Measurements from ENCODE around the gene YES1. TPM values are rescaled to one million over a fixed set of nuclear protein-coding genes. Genes with fewer than 3 reads are reported as not detected.

YES1 gene
- total RNA-seq, 1 experiment from 2014 or later: 84.5 TPM

GRCh38 chr18:731185-731584 lies 80.9 kb downstream of the YES1 start (continued):
- TF ChIP-seq ATF3 (IDR thresholded peaks at IDR 0.05) (no peak), ZFX (IDR thresholded peaks at IDR 0.05) (no peak), YY1 (IDR thresholded peaks at IDR 0.05; ENCODE audit: extremely low read depth, insufficient replicate concordance, low read depth, low read length) (no peak), SRF (IDR thresholded peaks at IDR 0.05; ENCODE audit: low read depth) (no peak), POLR2AphosphoS5 (IDR thresholded peaks at IDR 0.05; ENCODE audit: low read depth, low read length) (no peak), JUND (IDR thresholded peaks at IDR 0.05) (no peak)
- TF ChIP-seq, protein P1, sequence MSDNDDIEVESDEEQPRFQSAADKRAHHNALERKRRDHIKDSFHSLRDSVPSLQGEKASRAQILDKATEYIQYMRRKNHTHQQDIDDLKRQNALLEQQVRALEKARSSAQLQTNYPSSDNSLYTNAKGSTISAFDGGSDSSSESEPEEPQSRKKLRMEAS (IDR thresholded peaks at IDR 0.05): no peak

- ChIA-PET POLR2A (no interaction called here), RAD21 (ENCODE audit: low non-redundant PET in 1 of 2, low total read pairs in 2 of 2, uncharacterized antibody in 2 of 2, unreplicated experiment in 2 of 2) (no interaction called here), CTCF (no interaction called here)
- no peaks in the 10 kb centered on the region for H3K9me2 ChIP-seq (ENCODE audit: insufficient read depth)
- no peaks in the 10 kb centered on the region for H3K27me3 ChIP-seq (ENCODE audit: insufficient read depth, low read length)
- H3K4me3 ChIP-seq (replicated peaks in 1 of 2; ENCODE audit: low read depth in 1 of 2, low read length in 2 of 2): no peak overlapping the region
- BruUV-seq (replicated peaks): no TSS peak
- no peak overlapping the region for H3K4me2 ChIP-seq (ENCODE audit: low read length)
- no peak overlapping the region for H3K9ac ChIP-seq (ENCODE audit: low read length)
- H3K27ac ChIP-seq (ENCODE audit: low read depth, low read length): no peak overlapping the region
- H4K20me1 ChIP-seq (ENCODE audit: insufficient read depth): no peaks in the 10 kb centered on the region
- intact Hi-C loops (cut with micrococcal nuclease): no loop called here
- H3K9me3 ChIP-seq (ENCODE audit: control insufficient read depth in 1 of 2, insufficient read depth in 1 of 2, low read depth in 1 of 2, low read length in 2 of 2): no peaks in the 10 kb centered on the region
- ATAC-seq (no peak), DNase-seq (ENCODE audit: low read depth, low spot score) (no peak)
- peaks cover 0 to 5% of the 10 kb centered on the region in 2 experiments; a peak in 1 of 4 replicates for H3K4me1 ChIP-seq (ENCODE audit: control insufficient read depth in 1 of 2, insufficient read depth in 2 of 2, low read length in 2 of 2)
- no peaks in the 10 kb centered on the region for H3K79me2 ChIP-seq (ENCODE audit: insufficient read depth, low read length)
- H3K36me3 ChIP-seq (ENCODE audit: control insufficient read depth in 1 of 2, insufficient read depth in 2 of 2, low read length in 2 of 2): peaks cover 10 to 12% of the 10 kb centered on the region in 2 experiments; a peak in 3 of 4 replicates
- H2AFZ ChIP-seq (ENCODE audit: low read depth, low read length, poor library complexity, severe bottlenecking): no peak overlapping the region
- TF ChIP-seq REST (IDR thresholded peaks at IDR 0.05; ENCODE audit: low read depth): no peak
- no peak for TF ChIP-seq CEBPB (IDR thresholded peaks at IDR 0.05; ENCODE audit: low read depth)
- TF ChIP-seq ZFX (IDR thresholded peaks at IDR 0.05): no peak
- TF ChIP-seq CBX3 (IDR thresholded peaks at IDR 0.05; ENCODE audit: low read depth): no peak
- no peak for TF ChIP-seq ATF3 (IDR thresholded peaks at IDR 0.05)
- TF ChIP-seq SRF (IDR thresholded peaks at IDR 0.05; ENCODE audit: low read depth): no peak
- TF ChIP-seq ZNF274 (IDR thresholded peaks at IDR 0.05; ENCODE audit: low read depth, low read length): no peak
- TF ChIP-seq EGR1 (IDR thresholded peaks at IDR 0.05; ENCODE audit: low read depth): no peak
- no peak for TF ChIP-seq SIN3A (IDR thresholded peaks at IDR 0.05; ENCODE audit: low read depth)
- TF ChIP-seq, protein P1 (IDR thresholded peaks at IDR 0.05): no peak
- TF ChIP-seq ELF1 (IDR thresholded peaks at IDR 0.05; ENCODE audit: borderline replicate concordance, low read depth): no peak
- TF ChIP-seq FOSL1 (IDR thresholded peaks at IDR 0.05; ENCODE audit: low read depth): no peak
- no peak for TF ChIP-seq CTCF (IDR thresholded peaks at IDR 0.05 in 2 of 3, conservative IDR thresholded peaks at IDR 0.05 in 1 of 3; ENCODE audit: borderline replicate concordance in 1 of 3, insufficient read depth in 1 of 3, low read depth in 2 of 3, low read length in 2 of 3)
- TF ChIP-seq POLR2A (IDR thresholded peaks at IDR 0.05; ENCODE audit: borderline replicate concordance, extremely low read depth, insufficient read depth, insufficient read length): no peak
- TF ChIP-seq RAD21 (IDR thresholded peaks at IDR 0.05; ENCODE audit: low read depth): no peak
- TF ChIP-seq JUND (IDR thresholded peaks at IDR 0.05): no peak
- no peak for TF ChIP-seq POLR2AphosphoS5 (IDR thresholded peaks at IDR 0.05; ENCODE audit: low read depth, low read length)
Observed at GRCh38 chr18:730692-731091, 81.3 kb downstream of the YES1 start.
